Stimulated activated CD4-positive, alpha-beta T cell treated with anti-CD3 and anti-CD28 coated beads, Interleukin-2, amount 100 ng/mL, for 24 hours (primary cell): ENCODE results near the gene CHI3L1.

ENCODE experiments used
- DNase-seq, 2 donors: peaks; one replicate each; pipeline ENCODE4 v3.0.0-alpha.2; 2020

Gene CHI3L1

GRCh38 chr1:203149188-203149840, 37.2 kb downstream of the CHI3L1 start:
- DNase-seq: no peak

- DNase-seq: no peak
Measured at GRCh38 chr1:203148579-203148978, 37.9 kb downstream of the CHI3L1 start.

GRCh38 chr1:203148127-203148526, 38.4 kb downstream of the CHI3L1 start:
- no peak for DNase-seq

GRCh38 chr1:203147376-203147775, 39.1 kb downstream of the CHI3L1 start:
- no peak for DNase-seq

GRCh38 chr1:203146537-203146936, 40.0 kb downstream of the CHI3L1 start:
- no peak for DNase-seq

GRCh38 chr1:203146042-203146369, 40.5 kb downstream of the CHI3L1 start:
- no peak for DNase-seq

- no peak for DNase-seq
Measured at GRCh38 chr1:203145321-203146041, 41.0 kb downstream of the CHI3L1 start.

GRCh38 chr1:203144661-203145060, 41.8 kb downstream of the CHI3L1 start:
- DNase-seq: no peak

GRCh38 chr1:203143641-203144040, 42.9 kb downstream of the CHI3L1 start:
- no peak for DNase-seq

GRCh38 chr1:203142684-203143408, 43.7 kb downstream of the CHI3L1 start:
- no peak for DNase-seq

GRCh38 chr1:203142124-203142523, 44.4 kb downstream of the CHI3L1 start:
- no peak for DNase-seq

GRCh38 chr1:203140743-203141520, 45.6 kb downstream of the CHI3L1 start:
- no peak for DNase-seq

GRCh38 chr1:203139976-203140475, 46.5 kb downstream of the CHI3L1 start:
- DNase-seq: no peak

GRCh38 chr1:203138066-203138465, 48.4 kb downstream of the CHI3L1 start:
- DNase-seq: no peak

- DNase-seq: no peak
Measured at GRCh38 chr1:203137324-203137723, 49.2 kb downstream of the CHI3L1 start.

GRCh38 chr1:203136409-203137042, 50.0 kb downstream of the CHI3L1 start:
- DNase-seq: no peak

GRCh38 chr1:203135636-203136305, 50.7 kb downstream of the CHI3L1 start:
- no peak for DNase-seq

GRCh38 chr1:203133970-203134725, 52.4 kb downstream of the CHI3L1 start:
- no peak for DNase-seq

- no peak for DNase-seq
Measured at GRCh38 chr1:203131548-203132200, 54.8 kb downstream of the CHI3L1 start.

GRCh38 chr1:203130358-203130985, 56.0 kb downstream of the CHI3L1 start:
- no peak for DNase-seq
